Astrocyte of the spinal cord (primary cell): ENCODE data around the gene TIMM13.
A peak's percentile ranks its signal among the peaks of the same experiment; 100 is the strongest.

Experiments
- DNase-seq: peaks from one replicate; pipeline ENCODE4 v3.0.0; 2011; ENCODE audit warnings: low read depth, low spot score
- H3K4me3 ChIP-seq: 2 replicates; pipeline ENCODE4 v1.5.1; 2011; ENCODE audit warnings: low read depth, mild to moderate bottlenecking, low read length, moderate library complexity
- in situ Hi-C: cut with HindIII; loops from 2 replicates; pipeline ENCODE4 v1.10.0; 2017; ENCODE audit warnings: low sequenced_read_pairs
- TF ChIP-seq, protein P1 (sequence below): IDR thresholded peaks from 2 replicates; pipeline ENCODE4 v1.5.1; 2012; ENCODE audit warnings: low read depth, mild to moderate bottlenecking, low read length, inconsistent platforms

The TIMM13 gene

DNA sequence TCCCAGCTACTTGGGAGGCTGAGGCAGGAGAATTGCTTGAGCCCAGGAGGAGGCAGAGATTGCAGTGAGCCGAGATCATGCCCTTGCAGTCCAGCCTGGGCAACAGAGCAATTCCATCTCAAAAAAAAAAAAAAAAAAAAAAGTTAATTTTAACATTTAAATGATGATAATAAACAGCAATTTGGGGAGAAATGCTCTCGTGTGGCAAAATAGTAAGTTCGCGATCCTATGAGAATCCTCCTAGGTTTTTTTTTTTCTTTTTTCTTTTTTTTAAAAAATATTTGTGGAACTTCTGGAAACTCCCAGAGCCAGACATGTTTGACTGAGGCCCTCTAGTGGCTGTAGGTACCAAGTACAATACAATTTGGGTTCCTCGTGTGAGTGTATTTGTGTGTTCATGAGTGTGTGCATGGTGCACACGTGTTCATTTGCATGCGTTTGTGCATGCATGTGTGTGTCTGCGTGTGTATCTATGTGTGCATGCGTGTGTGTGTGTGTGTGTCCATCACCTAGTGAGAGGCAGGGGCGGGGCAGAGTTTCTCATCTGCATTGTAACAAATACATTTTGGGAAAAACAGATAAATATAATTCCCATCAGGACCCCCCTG is 36.2 kb downstream of the TIMM13 start:
- no peak overlapping the region for H3K4me3 ChIP-seq
- in situ Hi-C loops: no loop called here
- TF ChIP-seq, protein P1, sequence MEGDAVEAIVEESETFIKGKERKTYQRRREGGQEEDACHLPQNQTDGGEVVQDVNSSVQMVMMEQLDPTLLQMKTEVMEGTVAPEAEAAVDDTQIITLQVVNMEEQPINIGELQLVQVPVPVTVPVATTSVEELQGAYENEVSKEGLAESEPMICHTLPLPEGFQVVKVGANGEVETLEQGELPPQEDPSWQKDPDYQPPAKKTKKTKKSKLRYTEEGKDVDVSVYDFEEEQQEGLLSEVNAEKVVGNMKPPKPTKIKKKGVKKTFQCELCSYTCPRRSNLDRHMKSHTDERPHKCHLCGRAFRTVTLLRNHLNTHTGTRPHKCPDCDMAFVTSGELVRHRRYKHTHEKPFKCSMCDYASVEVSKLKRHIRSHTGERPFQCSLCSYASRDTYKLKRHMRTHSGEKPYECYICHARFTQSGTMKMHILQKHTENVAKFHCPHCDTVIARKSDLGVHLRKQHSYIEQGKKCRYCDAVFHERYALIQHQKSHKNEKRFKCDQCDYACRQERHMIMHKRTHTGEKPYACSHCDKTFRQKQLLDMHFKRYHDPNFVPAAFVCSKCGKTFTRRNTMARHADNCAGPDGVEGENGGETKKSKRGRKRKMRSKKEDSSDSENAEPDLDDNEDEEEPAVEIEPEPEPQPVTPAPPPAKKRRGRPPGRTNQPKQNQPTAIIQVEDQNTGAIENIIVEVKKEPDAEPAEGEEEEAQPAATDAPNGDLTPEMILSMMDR: peak; percentile 80
- peak; percentile 70 for DNase-seq

DNA sequence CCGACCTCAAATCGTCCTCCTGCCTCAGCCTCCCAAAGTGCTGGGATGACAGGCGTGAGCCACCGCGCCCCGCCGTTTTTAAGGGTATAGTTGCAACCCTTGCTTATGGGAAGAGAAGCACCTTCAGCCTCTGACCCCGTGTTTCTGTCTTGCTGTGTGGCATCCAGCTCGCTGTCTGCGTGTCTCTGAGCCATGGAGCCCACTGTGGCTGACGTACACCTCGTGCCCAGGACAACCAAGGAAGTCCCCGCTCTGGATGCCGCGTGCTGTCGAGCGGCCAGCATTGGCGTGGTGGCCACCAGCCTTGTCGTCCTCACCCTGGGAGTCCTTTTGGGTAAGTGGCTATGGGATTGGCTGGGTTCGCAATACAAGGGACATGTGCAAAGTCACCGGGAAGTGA is 37.8 kb downstream of the TIMM13 start:
- TF ChIP-seq, protein P1: no peak
- H3K4me3 ChIP-seq: no peak overlapping the region
- in situ Hi-C loops: no loop called here
- DNase-seq: no peak

- TF ChIP-seq, protein P1: no peak
- no peak for DNase-seq
- no peak overlapping the region for H3K4me3 ChIP-seq
- in situ Hi-C loops: no loop called here
Observed at GRCh38 chr19:2387367-2388288, 39.8 kb downstream of the TIMM13 start.

GRCh38 chr19:2385053-2385721 is 42.2 kb downstream of the TIMM13 start:
- TF ChIP-seq, protein P1: no peak
- DNase-seq: peak; percentile 71
- in situ Hi-C loops: no loop called here
- no peak overlapping the region for H3K4me3 ChIP-seq

DNA sequence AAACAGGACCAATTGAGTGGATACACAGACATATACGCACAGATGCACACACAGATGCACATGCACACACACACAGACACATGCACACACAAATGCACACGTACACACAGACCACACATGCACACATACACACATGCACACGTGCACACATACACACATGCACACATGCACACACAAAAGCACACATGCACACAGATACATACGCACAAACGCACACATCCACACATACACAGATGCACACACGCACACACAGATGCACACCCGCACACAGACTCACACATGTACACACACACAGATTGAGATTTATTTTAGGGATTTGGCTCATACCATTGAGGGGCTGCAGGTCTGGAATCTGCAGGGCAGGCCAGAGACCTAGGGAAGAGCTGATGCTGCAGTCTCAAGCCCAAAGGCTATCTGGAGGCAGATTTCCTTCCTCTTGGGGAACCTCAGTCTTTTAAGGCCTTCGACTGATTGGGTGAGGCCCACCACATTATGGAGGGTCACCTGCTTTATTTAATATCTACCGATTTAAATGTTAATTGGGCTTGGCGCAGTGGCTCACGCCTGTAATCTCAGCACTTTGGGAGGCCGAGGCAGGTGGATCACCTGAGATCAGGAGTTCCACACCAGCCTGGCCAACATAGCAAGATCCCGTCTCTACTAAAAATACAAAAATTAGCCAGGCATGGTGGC is 44.7 kb downstream of the TIMM13 start:
- H3K4me3 ChIP-seq: no peak overlapping the region
- TF ChIP-seq, protein P1: no peak
- in situ Hi-C loops: no loop called here
- no peak for DNase-seq
